GM06990 (cell line): ENCODE data around the gene SREBF1.

Experiments used
- DNase-seq: peaks from one replicate; pipeline ENCODE4 v3.0.0-alpha.2; 2011; ENCODE audit not compliant: insufficient read length; ENCODE audit errors: extremely low read depth
- H3K27me3 ChIP-seq: replicated peaks from 2 replicates; pipeline ENCODE4 v1.6.0; 2011; ENCODE audit warnings: low read length; ENCODE audit not compliant: control insufficient read depth, insufficient read depth
- H3K36me3 ChIP-seq: 2 replicates; pipeline ENCODE4 v1.5.1; 2011; ENCODE audit warnings: low read length; ENCODE audit not compliant: control insufficient read depth, insufficient read depth
- H3K4me3 ChIP-seq: replicated peaks from 2 replicates; pipeline ENCODE4 v1.5.1; 2011; ENCODE audit warnings: low read depth, mild to moderate bottlenecking, control low read depth, low read length
- CTCF ChIP-seq: IDR thresholded peaks from 2 replicates; pipeline ENCODE4 v1.5.1; 2011; ENCODE audit warnings: low read length, control low read depth, mild to moderate bottlenecking, inconsistent platforms; ENCODE audit not compliant: insufficient read depth, poor library complexity, severe bottlenecking

SREBF1 gene

GRCh38 chr17:17849845-17850373, 13.1 kb upstream of the SREBF1 start:
- no peaks in the 10 kb centered on the region for H3K27me3 ChIP-seq
- peak; percentile 55 for DNase-seq
- no peak for TF ChIP-seq CTCF
- no peak overlapping the region for H3K4me3 ChIP-seq
- H3K36me3 ChIP-seq: no peaks in the 10 kb centered on the region

DNA sequence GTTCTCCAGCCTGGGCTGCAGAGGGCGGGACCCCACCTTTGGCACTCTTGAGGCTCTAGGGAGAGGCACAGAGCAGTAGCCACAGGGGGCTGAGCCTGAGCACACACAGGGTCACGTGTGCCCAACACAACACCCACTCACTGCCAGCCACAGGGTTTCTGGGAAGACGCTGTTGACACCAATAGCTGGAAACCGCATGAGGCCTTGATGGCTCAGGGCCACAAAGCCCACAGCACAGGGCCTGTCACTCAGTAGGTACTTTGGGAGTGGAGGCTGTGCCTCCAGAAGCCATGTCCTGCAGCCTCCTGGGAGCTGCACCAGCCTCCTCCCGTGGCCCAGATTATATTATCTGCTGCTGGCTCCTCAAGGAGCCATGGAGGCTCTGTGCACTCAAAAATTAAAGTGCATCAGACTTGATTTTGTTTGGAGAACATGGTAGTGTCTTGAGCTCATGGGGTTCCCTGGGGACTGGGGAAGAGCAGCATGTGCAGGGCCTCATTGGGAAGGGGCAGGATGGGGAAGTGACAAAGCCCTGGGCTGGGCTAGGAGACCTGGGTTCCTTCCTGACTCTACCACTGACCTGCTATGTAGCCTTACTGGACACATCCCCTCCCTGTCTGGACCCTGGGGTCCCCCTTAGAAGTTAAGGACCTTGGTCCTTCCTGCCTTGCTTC, 12.5 kb upstream of the SREBF1 start:
- DNase-seq: peak; percentile 52
- Histone ChIP-seq H3K27me3 (no peaks in the 10 kb centered on the region), H3K36me3 (no peaks in the 10 kb centered on the region), H3K4me3 (no peak overlapping the region)
- no peak for TF ChIP-seq CTCF

GRCh38 chr17:17848311-17849082, 11.7 kb upstream of the SREBF1 start:
- DNase-seq: no peak
- no peaks in the 10 kb centered on the region for H3K36me3 ChIP-seq
- H3K27me3 ChIP-seq: no peaks in the 10 kb centered on the region
- TF ChIP-seq CTCF: no peak
- no peak overlapping the region for H3K4me3 ChIP-seq

GRCh38 chr17:17847726-17848125, 10.9 kb upstream of the SREBF1 start:
- H3K4me3 ChIP-seq: no peak overlapping the region
- no peak for TF ChIP-seq CTCF
- DNase-seq: no peak
- H3K27me3 ChIP-seq: no peaks in the 10 kb centered on the region
- no peaks in the 10 kb centered on the region for H3K36me3 ChIP-seq

- DNase-seq: no peak
- TF ChIP-seq CTCF: no peak
- Histone ChIP-seq H3K36me3 (no peaks in the 10 kb centered on the region), H3K4me3 (no peak overlapping the region), H3K27me3 (no peaks in the 10 kb centered on the region)
Observed at GRCh38 chr17:17847118-17847689, 10.4 kb upstream of the SREBF1 start.
